ENCODE measurements around the gene CPN1.

CPN1 gene

DNA sequence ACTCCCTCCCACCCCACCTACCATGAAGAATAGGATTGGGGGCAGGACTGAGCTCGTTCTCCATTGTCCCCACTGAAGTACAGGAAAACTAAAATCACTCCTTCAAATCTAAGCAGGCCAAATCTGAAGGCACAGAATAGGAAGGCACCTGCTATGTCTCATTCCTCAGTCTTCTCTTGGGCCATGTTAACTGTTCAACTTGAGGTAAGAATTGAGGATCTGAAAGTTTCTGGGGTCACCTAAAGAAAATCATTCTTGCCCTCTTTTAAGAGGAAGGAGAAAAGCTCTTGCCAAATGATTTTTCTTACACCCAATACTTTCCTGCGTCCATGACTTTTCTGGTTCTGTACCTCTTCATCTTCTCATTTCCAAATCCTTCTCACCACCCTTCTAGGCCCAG is 4.9 kb downstream of the CPN1 start:
- DNase-seq (ENCODE audit: low read depth) = no peak

DNA sequence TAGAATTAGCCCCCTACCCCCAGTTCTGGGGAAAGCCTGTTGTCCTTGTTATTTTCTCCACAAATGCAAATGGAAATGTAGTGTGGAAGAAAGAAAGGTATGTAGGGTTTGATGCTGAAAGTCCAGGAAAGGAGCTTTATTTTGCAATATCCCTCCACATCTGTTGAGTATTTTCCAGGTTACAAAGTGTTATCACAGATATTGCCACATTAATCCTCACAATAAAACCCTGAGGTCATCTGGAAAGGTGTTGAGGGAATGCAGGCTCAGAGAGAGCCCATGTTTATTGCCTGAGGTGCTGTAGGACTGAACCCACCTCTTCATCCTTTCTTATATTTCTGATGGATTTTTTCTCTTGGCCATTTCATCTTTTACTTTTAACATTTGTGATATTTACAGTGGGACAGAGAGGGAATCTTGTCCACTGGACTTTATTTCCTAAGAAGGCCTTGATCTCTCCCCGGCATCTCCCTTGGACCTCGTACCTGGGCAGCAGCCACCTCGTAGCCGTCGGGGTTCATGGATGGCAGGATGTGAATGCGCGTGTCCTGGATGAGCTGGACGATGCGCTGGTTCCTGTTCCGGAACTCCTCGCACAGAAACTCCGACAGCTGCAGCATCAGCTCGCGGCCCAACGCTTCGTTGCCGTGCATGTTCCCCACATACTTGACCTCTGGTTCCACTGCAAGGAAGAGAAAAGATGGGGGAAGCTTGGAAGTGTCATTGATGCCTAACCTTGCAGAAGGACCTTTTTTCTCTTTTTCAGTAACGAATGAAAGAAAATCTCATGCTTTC is 6.0 kb downstream of the CPN1 start:
- DNase-seq (ENCODE audit: low read depth) = no peak

GRCh38 chr10:100072514-100072913 is 9.2 kb downstream of the CPN1 start:
- no peak for DNase-seq (ENCODE audit: low read depth)

- DNase-seq (ENCODE audit: low read depth) = no peak
Observed at GRCh38 chr10:100071529-100071928, 10.1 kb downstream of the CPN1 start.

DNA sequence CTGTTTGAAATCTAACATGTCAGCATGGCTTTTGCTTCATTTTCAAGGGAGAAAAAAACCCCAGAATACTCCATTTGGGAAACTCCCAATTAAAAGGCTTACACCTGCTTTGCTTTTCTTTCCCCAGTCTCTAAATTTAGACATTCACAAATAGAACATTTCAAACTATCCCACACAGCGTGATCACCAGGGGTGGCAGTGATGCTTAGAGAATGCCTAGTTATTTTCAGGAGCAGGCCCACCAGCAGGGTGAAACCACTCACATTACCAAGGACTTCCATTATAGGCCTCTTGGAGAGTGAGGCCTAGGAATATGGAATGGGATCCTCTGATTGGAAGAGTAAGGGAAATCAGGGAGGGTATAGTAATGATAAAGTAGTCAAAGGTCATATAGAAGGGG is 14.2 kb downstream of the CPN1 start:
- DNase-seq (ENCODE audit: low read depth) = no peak

- DNase-seq (ENCODE audit: low read depth) = no peak
Observed at GRCh38 chr10:100065084-100065660, 16.5 kb downstream of the CPN1 start.

- no peak for DNase-seq (ENCODE audit: low read depth)
Observed at GRCh38 chr10:100061401-100061800, 20.3 kb downstream of the CPN1 start.

DNA sequence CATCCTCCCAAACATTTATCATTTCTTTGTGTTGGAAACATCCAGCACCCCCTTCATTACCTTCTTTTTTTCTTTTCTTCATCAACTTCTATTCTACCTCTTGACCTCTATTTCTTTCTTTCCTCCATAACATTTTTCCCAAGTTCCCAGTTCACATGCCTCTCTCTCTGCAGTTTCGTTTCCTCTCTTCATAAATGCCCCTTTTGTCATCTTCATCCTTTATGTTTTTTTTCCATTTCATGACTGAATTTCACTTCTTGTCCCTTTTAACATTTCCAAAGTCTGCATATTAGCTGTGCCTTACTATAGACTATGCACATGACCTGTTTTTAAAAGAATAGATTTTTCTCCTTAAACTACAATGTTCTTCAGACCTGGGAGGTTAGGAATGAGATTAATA is 23.7 kb downstream of the CPN1 start:
- no peak for DNase-seq (ENCODE audit: low read depth)

GRCh38 chr10:100053686-100054460 is 27.8 kb downstream of the CPN1 start:
- DNase-seq (ENCODE audit: low read depth) = no peak

- peak; percentile 26 for DNase-seq (ENCODE audit: low read depth)
Observed at GRCh38 chr10:100046021-100046486, 35.6 kb downstream of the CPN1 start.

DNA sequence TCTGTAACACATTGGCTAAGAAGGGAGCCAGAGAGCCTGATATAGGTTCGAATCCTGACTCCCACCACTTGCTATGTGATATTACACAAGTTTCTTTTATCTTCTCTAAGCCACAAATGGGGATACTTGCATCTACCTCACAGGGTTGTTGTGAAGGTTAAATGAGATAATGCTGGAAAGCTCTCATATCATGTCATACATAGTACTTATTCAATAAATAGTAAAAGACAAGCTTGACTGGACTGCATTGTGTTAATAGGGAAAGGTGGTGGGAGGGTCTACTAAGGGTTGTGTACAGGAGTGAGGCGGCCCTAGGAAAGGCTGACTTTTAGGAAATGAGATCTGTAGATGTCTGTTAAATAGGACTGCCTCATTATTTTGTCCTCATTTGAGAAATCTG is 36.1 kb downstream of the CPN1 start:
- DNase-seq (ENCODE audit: low read depth) = no peak

GRCh38 chr10:100043796-100044195 is 37.9 kb downstream of the CPN1 start:
- peak; percentile 42 for DNase-seq (ENCODE audit: low read depth)

- no peak for DNase-seq (ENCODE audit: low read depth)
Observed at GRCh38 chr10:100043344-100043743, 38.3 kb downstream of the CPN1 start.

- DNase-seq (ENCODE audit: low read depth) = no peak
Observed at GRCh38 chr10:100041306-100042002, 40.2 kb downstream of the CPN1 start.

- DNase-seq (ENCODE audit: low read depth) = no peak
Observed at GRCh38 chr10:100038561-100039071, 43.1 kb downstream of the CPN1 start.

DNA sequence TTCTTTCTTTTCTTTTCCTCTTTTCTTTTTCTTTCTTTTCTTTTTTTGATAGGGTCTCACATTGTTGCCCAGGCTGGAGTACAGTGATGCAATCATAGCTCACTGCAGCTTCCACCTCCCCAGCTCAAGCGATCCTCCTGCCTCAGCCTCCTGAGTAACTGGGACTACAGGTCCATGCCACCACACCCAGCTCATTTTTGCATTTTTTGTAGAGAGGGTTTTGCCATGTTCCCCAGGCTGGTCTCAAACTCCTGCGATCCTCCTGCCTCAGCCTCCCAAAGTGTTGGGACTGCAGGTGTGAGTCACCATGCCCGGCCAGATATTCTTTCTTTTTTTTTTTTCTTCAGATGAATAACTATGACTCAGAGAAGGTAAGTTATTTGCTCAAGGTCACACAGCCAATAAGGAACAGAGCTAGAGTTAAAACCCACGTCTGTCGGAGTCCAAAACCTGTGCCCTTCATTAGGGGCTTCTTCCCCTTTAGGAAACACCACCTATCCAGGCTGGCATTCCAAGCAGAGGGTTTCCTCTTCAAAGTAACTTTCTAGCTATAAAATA is 43.8 kb downstream of the CPN1 start:
- DNase-seq (ENCODE audit: low read depth) = no peak

DNA sequence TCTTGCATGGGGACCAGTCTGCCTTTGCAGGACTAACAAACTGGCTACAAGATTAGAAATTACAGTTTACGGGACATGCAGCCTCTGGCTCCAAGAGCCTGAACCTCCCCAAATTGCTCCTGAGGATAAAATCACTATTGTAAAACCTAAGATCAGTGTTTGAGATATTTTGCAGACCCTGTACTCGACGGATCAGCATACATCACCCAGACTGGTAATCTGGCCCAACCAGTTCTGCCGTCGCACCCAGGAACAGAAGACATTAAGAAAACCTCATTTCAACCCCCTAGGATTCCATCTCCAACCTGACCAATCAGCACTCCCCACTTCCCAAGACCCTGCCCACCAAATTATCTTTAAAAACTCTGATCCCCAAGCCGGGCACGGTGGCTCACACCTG is 44.8 kb downstream of the CPN1 start:
- DNase-seq (ENCODE audit: low read depth) = no peak

- no peak for DNase-seq (ENCODE audit: low read depth)
Observed at GRCh38 chr10:100033766-100034418, 47.8 kb downstream of the CPN1 start.

DNA sequence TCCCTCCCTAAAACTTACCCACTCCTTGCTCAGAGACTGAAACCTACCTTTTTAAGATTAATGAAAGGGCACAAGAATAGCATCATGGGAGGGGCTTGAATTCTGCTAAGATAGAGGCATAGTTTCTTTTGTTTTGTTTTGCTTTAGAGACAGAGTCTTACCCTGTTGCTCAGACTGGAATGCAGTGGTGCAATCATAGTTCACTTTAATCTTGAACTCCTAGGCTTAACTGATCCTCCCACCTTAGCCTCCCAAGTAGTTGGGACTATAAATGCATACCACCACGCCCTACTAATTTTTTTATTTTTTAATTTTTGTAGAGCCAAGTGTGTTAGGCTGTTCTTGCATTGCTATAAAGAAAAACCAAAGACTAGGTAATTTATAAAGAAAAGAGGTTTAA is 54.3 kb downstream of the CPN1 start:
- no peak for DNase-seq (ENCODE audit: low read depth)

- no peak for DNase-seq (ENCODE audit: low read depth)
Observed at GRCh38 chr10:100025576-100025975, 56.1 kb downstream of the CPN1 start.

- DNase-seq (ENCODE audit: low read depth) = no peak
Observed at GRCh38 chr10:100024748-100025147, 56.9 kb downstream of the CPN1 start.

Data from GM04503 (cell line).